HTR-8/SVneo (cell line): ENCODE results near the gene ATP2A2.

Source experiments
- DNase-seq: peaks from one replicate; pipeline ENCODE4 v3.0.0; 2011; ENCODE audit warnings: low spot score, mixed read lengths; ENCODE audit not compliant: insufficient read length
- FAIRE-seq: peaks from 2 replicates; lab custom pipeline; 2011; peaks lifted over from hg19 to GRCh38; lab: Jason Lieb, UNC

The ATP2A2 gene

GRCh38 chr12:110287986-110288385 lies 6.9 kb downstream of the ATP2A2 start:
- DNase-seq (no peak), FAIRE-seq (no peak)

- FAIRE-seq (no peak), DNase-seq (no peak)
Measured at GRCh38 chr12:110289044-110289710, 8.1 kb downstream of the ATP2A2 start.

- DNase-seq = no peak
- no peak for FAIRE-seq
Measured at GRCh38 chr12:110289711-110290078, 8.6 kb downstream of the ATP2A2 start.

- DNase-seq (no peak), FAIRE-seq (no peak)
Measured at GRCh38 chr12:110301065-110301806, 20.2 kb downstream of the ATP2A2 start.

GRCh38 chr12:110304061-110304551 lies 23.1 kb downstream of the ATP2A2 start:
- DNase-seq = no peak
- FAIRE-seq = no peak

- FAIRE-seq = no peak
Measured at GRCh38 chr12:110307372-110307771, 26.3 kb downstream of the ATP2A2 start.

GRCh38 chr12:110310763-110311162 lies 29.7 kb downstream of the ATP2A2 start:
- DNase-seq (no peak), FAIRE-seq (no peak)

More at GRCh38 chr12:110307372-110307771, 26.3 kb downstream of the ATP2A2 start:
- no peak for DNase-seq

GRCh38 chr12:110311903-110312302 lies 30.9 kb downstream of the ATP2A2 start:
- no peak for FAIRE-seq
- no peak for DNase-seq

- no peak for FAIRE-seq
- peak; percentile 51 for DNase-seq
Measured at GRCh38 chr12:110312581-110313360, 31.7 kb downstream of the ATP2A2 start.

GRCh38 chr12:110314308-110314707 lies 33.3 kb downstream of the ATP2A2 start:
- FAIRE-seq (no peak), DNase-seq (peak; percentile 48)

GRCh38 chr12:110316861-110317260 lies 35.8 kb downstream of the ATP2A2 start:
- no peak for DNase-seq
- FAIRE-seq = peak; percentile 31

- FAIRE-seq = no peak
Measured at GRCh38 chr12:110317911-110318310, 36.9 kb downstream of the ATP2A2 start.

GRCh38 chr12:110320550-110320949 lies 39.5 kb downstream of the ATP2A2 start:
- FAIRE-seq = no peak
- no peak for DNase-seq

More at GRCh38 chr12:110317911-110318310, 36.9 kb downstream of the ATP2A2 start:
- no peak for DNase-seq

- FAIRE-seq (no peak), DNase-seq (no peak)
Measured at GRCh38 chr12:110329710-110330109, 48.7 kb downstream of the ATP2A2 start.

GRCh38 chr12:110330124-110330523 lies 49.1 kb downstream of the ATP2A2 start:
- DNase-seq = no peak
- no peak for FAIRE-seq

- DNase-seq = peak; percentile 33
- FAIRE-seq = no peak
Measured at GRCh38 chr12:110330544-110330943, 49.5 kb downstream of the ATP2A2 start.

- DNase-seq (no peak), FAIRE-seq (no peak)
Measured at GRCh38 chr12:110333201-110333600, 52.2 kb downstream of the ATP2A2 start.

- FAIRE-seq (no peak), DNase-seq (no peak)
Measured at GRCh38 chr12:110335481-110336045, 54.5 kb downstream of the ATP2A2 start.

- FAIRE-seq (no peak), DNase-seq (no peak)
Measured at GRCh38 chr12:110337912-110338710, 57.1 kb downstream of the ATP2A2 start.

GRCh38 chr12:110338754-110339153 lies 57.7 kb downstream of the ATP2A2 start:
- FAIRE-seq (no peak), DNase-seq (no peak)
